GM23248 (cell line): Measurements from ENCODE around the gene ZC3H4. TPM values are rescaled to one million over a fixed set of nuclear protein-coding genes. Genes with fewer than 3 reads are reported as not detected.

Experiments used
- DNase-seq: peaks from one replicate; pipeline ENCODE4 v3.0.0-alpha.2; 2015
- H2AFZ ChIP-seq: fragments of 200-600 bp; sonication (generic); 2 replicates; pipeline ENCODE4 v1.6.1; 2016; ENCODE audit warnings: antibody characterized with exemption
- H3F3A ChIP-seq: fragments of 200-600 bp; sonication (generic); 2 replicates; pipeline ENCODE4 v1.6.1; 2016; ENCODE audit warnings: mild to moderate bottlenecking, antibody characterized with exemption, mixed run types; ENCODE audit not compliant: insufficient read depth
- H3K27ac ChIP-seq: fragments of 200-600 bp; sonication (generic); 2 replicates; pipeline ENCODE4 v1.5.1; 2016; ENCODE audit warnings: mild to moderate bottlenecking
- H3K27me3 ChIP-seq: fragments of 200-600 bp; sonication (generic); replicated peaks from 2 replicates; pipeline ENCODE4 v1.6.1; 2016; ENCODE audit warnings: mild to moderate bottlenecking; ENCODE audit not compliant: insufficient read depth
- H3K36me3 ChIP-seq: fragments of 200-600 bp; sonication (generic); 2 replicates; pipeline ENCODE4 v1.6.1; 2016; ENCODE audit warnings: low read depth, mild to moderate bottlenecking
- H3K4me1 ChIP-seq: fragments of 200-600 bp; sonication (generic); 2 replicates; pipeline ENCODE4 v1.6.1; 2016; ENCODE audit warnings: mild to moderate bottlenecking; ENCODE audit not compliant: insufficient read depth
- H3K4me2 ChIP-seq: fragments of 200-600 bp; sonication (generic); one replicate; pipeline ENCODE4 v1.6.1; 2016; ENCODE audit warnings: mild to moderate bottlenecking; ENCODE audit not compliant: unreplicated experiment
- H3K4me3 ChIP-seq: fragments of 200-600 bp; sonication (generic); 2 replicates; pipeline ENCODE4 v1.5.1; 2016; ENCODE audit warnings: mild to moderate bottlenecking
- H3K79me2 ChIP-seq: fragments of 200-600 bp; sonication (generic); 2 replicates; pipeline ENCODE4 v1.6.1; 2016; ENCODE audit warnings: mild to moderate bottlenecking; ENCODE audit not compliant: insufficient read depth
- H3K9ac ChIP-seq: fragments of 200-600 bp; sonication (generic); 2 replicates; pipeline ENCODE4 v1.6.1; 2016; ENCODE audit warnings: mild to moderate bottlenecking
- H3K9me2 ChIP-seq: fragments of 200-600 bp; sonication (generic); 2 replicates; pipeline ENCODE4 v1.6.1; 2016; ENCODE audit warnings: mixed run types, mild to moderate bottlenecking, moderate library complexity; ENCODE audit not compliant: insufficient read depth
- H3K9me3 ChIP-seq: fragments of 200-600 bp; sonication (generic); one replicate; pipeline ENCODE4 v1.6.1; 2017; ENCODE audit warnings: low read depth
- H4K20me1 ChIP-seq: fragments of 200-600 bp; sonication (generic); 2 replicates; pipeline ENCODE4 v1.6.0; 2016; ENCODE audit not compliant: insufficient read depth
- EZH2 ChIP-seq: fragments of 200-600 bp; sonication (generic); IDR thresholded peaks from 2 replicates; pipeline ENCODE4 v1.6.1; 2018; ENCODE audit warnings: antibody characterized with exemption, mild to moderate bottlenecking; ENCODE audit not compliant: insufficient read depth, poor library complexity, severe bottlenecking
- EZH2phosphoT487 ChIP-seq: fragments of 200-600 bp; sonication (generic); IDR thresholded peaks from 2 replicates; pipeline ENCODE4 v1.6.1; 2018; ENCODE audit warnings: antibody characterized with exemption, moderate library complexity, mild to moderate bottlenecking, low read depth; ENCODE audit not compliant: insufficient read depth
- WGBS, 2 experiments: methylation state at CpG; one replicate each; pipeline ENCODE4 v1.1.6; 2015 to 2017; ENCODE audit warnings: low lambda C conversion rate in 2 of 2, low coverage in 1 of 2; ENCODE audit errors: missing lambda C conversion rate in 2 of 2; 5-methylcytosine and 5-hydroxymethylcytosine counted together
- in situ Hi-C: fragments of 300-500 bp; cut with MboI; formaldehyde crosslinking; loops from 2 replicates; pipeline ENCODE4 v1.15.0; 2020
- polyA plus RNA-seq: library from polyadenylated mRNA; unstranded; fragments of >200 nt; fragmentation: Nextera tagmentation; extraction: Ambion mirVana; gene quantifications from 2 replicates; pipeline ENCODE4 v1.2.1, GENCODE V29; 2016
- total RNA-seq: library from RNA; depleted of rRNA; stranded (reverse); fragments of >200 nt; shearing (Covaris generic); gene quantifications from 2 replicates; pipeline ENCODE4 v1.2.3, GENCODE V29; 2014; rRNA removed

ZC3H4 gene
- total RNA-seq (9.1 and 9.9 TPM in 2 replicates), polyA plus RNA-seq (6.0 and 7.0 TPM in 2 replicates)

- Histone ChIP-seq H3K4me3 (peak within 1 kb of the TSS; percentile 78), H3K9me3 (no peaks in the 10 kb centered on the region), H3K4me2 (peak within 1 kb of the TSS; percentile 99), H4K20me1 (no peaks in the 10 kb centered on the region), H2AFZ (peak within 1 kb of the TSS; percentile 69), H3K27ac (peak within 1 kb of the TSS; percentile 96), H3K36me3 (no peaks in the 10 kb centered on the region), H3K9me2 (no peaks in the 10 kb centered on the region), H3K9ac (peak within 1 kb of the TSS; percentile 98), H3K27me3 (no peaks in the 10 kb centered on the region), H3K79me2 (peaks cover 38% of the 10 kb centered on the region), H3K4me1 (peaks cover 20% of the 10 kb centered on the region), H3F3A (peaks cover 36% of the 10 kb centered on the region)
- in situ Hi-C loops = no loop called here
- DNase-seq = peak; percentile 100
- TF ChIP-seq EZH2phosphoT487 (no peak), EZH2 (no peak)
- WGBS, 2 experiments = 1% methylated on average over 58 to 59 of the region's 59 CpGs
Measured at GRCh38 chr19:47112997-47113849, at the start of gene ZC3H4. ZC3H4 (minus strand) TSS chr19:47113776; CDS start chr19:47112584, 1,192 bp downstream.

- peaks cover 59% of the 10 kb centered on the region for H3K79me2 ChIP-seq
- TF ChIP-seq EZH2 (no peak), EZH2phosphoT487 (no peak)
- WGBS, 2 experiments = 52% methylated on average over 3 of the region's 3 CpGs
Measured at GRCh38 chr19:47161876-47162489, 48.4 kb upstream of the ZC3H4 start.

GRCh38 chr19:47158879-47159503 lies 45.4 kb upstream of the ZC3H4 start:
- 67 to 70% methylated on average over 7 of the region's 7 CpGs for WGBS, 2 experiments
- DNase-seq = peak; percentile 79

More at GRCh38 chr19:47161876-47162489, 48.4 kb upstream of the ZC3H4 start:
- Histone ChIP-seq H3K9me3 (no peaks in the 10 kb centered on the region), H2AFZ (no peak overlapping the region), H3K9ac (no peak overlapping the region), H3F3A (peaks cover 30% of the 10 kb centered on the region), H4K20me1 (no peaks in the 10 kb centered on the region), H3K9me2 (no peaks in the 10 kb centered on the region), H3K4me3 (no peak overlapping the region), H3K36me3 (peaks cover 9% of the 10 kb centered on the region; the same call in 1 of the 2 replicates), H3K4me1 (peaks cover 38% of the 10 kb centered on the region), H3K27me3 (no peaks in the 10 kb centered on the region), H3K27ac (no peak overlapping the region), H3K4me2 (no peak overlapping the region)
- in situ Hi-C loops = no loop called here
- peak; percentile 65 for DNase-seq

GRCh38 chr19:47158367-47158791 lies 44.8 kb upstream of the ZC3H4 start:
- peaks cover 38% of the 10 kb centered on the region for H3F3A ChIP-seq
- H3K9me2 ChIP-seq = no peaks in the 10 kb centered on the region
- DNase-seq = no peak
- H2AFZ ChIP-seq = no peak overlapping the region
- no peaks in the 10 kb centered on the region for H4K20me1 ChIP-seq
- H3K27ac ChIP-seq = peak overlapping the region; percentile 63
- peaks cover 46% of the 10 kb centered on the region for H3K79me2 ChIP-seq
- H3K4me3 ChIP-seq = no peak overlapping the region
- peak overlapping the region; percentile 47 for H3K4me2 ChIP-seq
- no peaks in the 10 kb centered on the region for H3K9me3 ChIP-seq
- WGBS, 2 experiments = 89 to 91% methylated on average over 8 of the region's 8 CpGs
- peaks cover 34% of the 10 kb centered on the region for H3K36me3 ChIP-seq
- in situ Hi-C loops = no loop called here
- no peak for TF ChIP-seq EZH2phosphoT487
- TF ChIP-seq EZH2 = no peak
- H3K27me3 ChIP-seq = no peaks in the 10 kb centered on the region
- no peak overlapping the region for H3K9ac ChIP-seq
- peaks cover 42% of the 10 kb centered on the region for H3K4me1 ChIP-seq

More at GRCh38 chr19:47158879-47159503, 45.4 kb upstream of the ZC3H4 start:
- Histone ChIP-seq H3K4me2 (peak overlapping the region; percentile 47), H3K79me2 (peaks cover 45% of the 10 kb centered on the region), H3K36me3 (peaks cover 30% of the 10 kb centered on the region), H2AFZ (no peak overlapping the region), H3K4me1 (peaks cover 42% of the 10 kb centered on the region), H4K20me1 (no peaks in the 10 kb centered on the region), H3K9me2 (no peaks in the 10 kb centered on the region), H3K27ac (peak overlapping the region; percentile 63), H3K27me3 (no peaks in the 10 kb centered on the region), H3K9me3 (no peaks in the 10 kb centered on the region), H3K4me3 (no peak overlapping the region), H3K9ac (0 out of 2 replicates have a peak overlapping the region, but pooled peaks have one; percentile 19), H3F3A (peaks cover 38% of the 10 kb centered on the region)
- TF ChIP-seq EZH2 (no peak), EZH2phosphoT487 (no peak)
- in situ Hi-C loops = no loop called here
